Measurements from ENCODE around the gene NSG1. TPM values are rescaled to one million over a fixed set of nuclear protein-coding genes. Genes with fewer than 3 reads are reported as not detected.

The NSG1 gene
- polyA plus RNA-seq, 4 donors: 0.27 to 12.2 (median 8.2) TPM; not detected in 1

DNA sequence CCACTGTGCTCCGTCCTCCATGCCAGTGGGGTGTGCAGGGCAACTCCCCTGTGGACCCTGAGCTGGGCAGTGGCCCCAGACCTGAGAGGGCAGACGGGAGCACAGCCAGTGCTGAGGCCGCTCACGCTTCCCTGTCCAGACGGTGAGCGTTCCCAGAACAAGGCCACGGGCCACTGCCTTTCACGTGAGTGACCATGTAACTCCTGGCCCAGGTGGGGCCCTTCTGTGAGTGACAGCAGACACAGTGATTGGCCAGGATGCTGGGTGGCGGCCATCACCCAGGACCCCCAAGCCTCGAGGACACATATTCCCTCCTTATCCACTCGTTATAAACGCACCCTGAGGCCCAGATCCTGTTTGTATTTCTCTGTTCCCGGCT, 10.5 kb downstream of the NSG1 start:
- Histone ChIP-seq H3K9me3 (ENCODE audit: control insufficient read depth in 2 of 2, insufficient read depth in 1 of 2, low read depth in 1 of 2, low read length in 1 of 2) (no peaks in the 10 kb centered on the region), H3K4me1 (ENCODE audit: control insufficient read depth in 3 of 3, insufficient read depth in 2 of 3, low read depth in 1 of 3, low read length in 2 of 3) (no peaks in the 10 kb centered on the region), H3K36me3 (ENCODE audit: control insufficient read depth in 3 of 3, insufficient read depth in 2 of 3, low read depth in 1 of 3, low read length in 3 of 3) (peaks cover 0 to 5% (median 0%) of the 10 kb centered on the region in 3 donors), H3K27me3 (ENCODE audit: control insufficient read depth in 3 of 3, insufficient read depth in 3 of 3, low read length in 3 of 3) (peaks cover 0 to 19% (median 2%) of the 10 kb centered on the region in 3 donors), H3K27ac (ENCODE audit: low read depth in 1 of 3, low read length in 2 of 3) (no peak overlapping the region), H3K4me3 (ENCODE audit: low read depth in 1 of 3, low read length in 3 of 3) (no peak overlapping the region)
- FAIRE-seq: no peak
- no peak for DNase-seq
- WGBS, 3 donors: 78 to 87% (median 81%) methylated on average over 13 of the region's 13 CpGs

DNA sequence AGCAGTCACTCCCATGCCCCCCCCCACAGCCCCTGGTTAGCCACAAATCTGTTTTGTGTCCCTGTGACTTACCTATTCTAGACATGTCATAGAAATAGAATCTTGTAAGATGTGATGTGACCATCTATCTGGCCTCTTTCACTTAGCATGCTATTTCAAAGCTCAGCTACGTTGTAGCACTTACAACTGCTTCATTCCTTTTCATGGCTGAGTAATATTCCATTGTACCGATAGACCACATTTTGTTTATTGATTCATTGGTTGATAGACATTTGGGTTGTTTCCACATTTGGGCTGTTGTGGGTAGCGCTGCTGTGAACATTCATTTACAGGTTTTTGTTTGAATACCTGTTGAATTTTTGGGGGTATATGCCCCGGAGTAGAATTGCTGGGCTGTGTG, 11.5 kb downstream of the NSG1 start:
- Histone ChIP-seq H3K27ac (ENCODE audit: low read depth in 1 of 3, low read length in 2 of 3) (no peak overlapping the region), H3K4me1 (ENCODE audit: control insufficient read depth in 3 of 3, insufficient read depth in 2 of 3, low read depth in 1 of 3, low read length in 2 of 3) (no peaks in the 10 kb centered on the region), H3K4me3 (ENCODE audit: low read depth in 1 of 3, low read length in 3 of 3) (no peak overlapping the region), H3K9me3 (ENCODE audit: control insufficient read depth in 2 of 2, insufficient read depth in 1 of 2, low read depth in 1 of 2, low read length in 1 of 2) (no peaks in the 10 kb centered on the region), H3K36me3 (ENCODE audit: control insufficient read depth in 3 of 3, insufficient read depth in 2 of 3, low read depth in 1 of 3, low read length in 3 of 3) (peaks cover 0 to 5% (median 0%) of the 10 kb centered on the region in 3 donors), H3K27me3 (ENCODE audit: control insufficient read depth in 3 of 3, insufficient read depth in 3 of 3, low read length in 3 of 3) (peaks cover 0 to 19% (median 0%) of the 10 kb centered on the region in 3 donors)
- FAIRE-seq (no peak), DNase-seq (no peak)
- 57 to 80% (median 78%) methylated on average over 4 of the region's 4 CpGs for WGBS, 3 donors

DNA sequence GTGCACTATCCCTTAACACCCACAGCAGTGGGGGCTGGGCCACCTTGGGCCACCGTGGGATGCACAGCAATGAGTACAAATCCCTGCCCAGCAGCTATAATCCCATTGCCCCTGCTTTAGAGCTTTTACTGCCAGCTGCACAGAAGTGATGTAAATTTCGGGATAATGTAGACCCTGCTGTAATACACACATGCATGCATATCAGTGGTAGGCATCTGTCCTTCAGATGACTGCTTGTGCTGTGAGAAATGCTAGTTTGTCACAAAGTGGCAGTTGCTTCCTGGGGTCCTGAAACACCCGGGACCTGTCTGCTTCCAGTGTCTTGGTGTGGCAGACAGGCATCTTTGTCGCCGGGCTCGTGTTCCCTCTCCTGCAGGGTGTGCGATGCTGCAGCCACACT, 14.1 kb downstream of the NSG1 start:
- no peaks in the 10 kb centered on the region for H3K4me1 ChIP-seq (ENCODE audit: control insufficient read depth in 3 of 3, insufficient read depth in 2 of 3, low read depth in 1 of 3, low read length in 2 of 3)
- no peaks in the 10 kb centered on the region for H3K9me3 ChIP-seq (ENCODE audit: control insufficient read depth in 2 of 2, insufficient read depth in 1 of 2, low read depth in 1 of 2, low read length in 1 of 2)
- FAIRE-seq (no peak), DNase-seq (no peak)
- WGBS, 3 donors: 79 to 81% (median 80%) methylated on average over 7 of the region's 7 CpGs
- H3K27ac ChIP-seq (ENCODE audit: low read depth in 1 of 3, low read length in 2 of 3): no peak overlapping the region
- peaks cover 0 to 4% (median 0%) of the 10 kb centered on the region in 3 donors for H3K27me3 ChIP-seq (ENCODE audit: control insufficient read depth in 3 of 3, insufficient read depth in 3 of 3, low read length in 3 of 3)
- H3K4me3 ChIP-seq (ENCODE audit: low read depth in 1 of 3, low read length in 3 of 3): no peak overlapping the region
- H3K36me3 ChIP-seq (ENCODE audit: control insufficient read depth in 3 of 3, insufficient read depth in 2 of 3, low read depth in 1 of 3, low read length in 3 of 3): no peaks in the 10 kb centered on the region

DNA sequence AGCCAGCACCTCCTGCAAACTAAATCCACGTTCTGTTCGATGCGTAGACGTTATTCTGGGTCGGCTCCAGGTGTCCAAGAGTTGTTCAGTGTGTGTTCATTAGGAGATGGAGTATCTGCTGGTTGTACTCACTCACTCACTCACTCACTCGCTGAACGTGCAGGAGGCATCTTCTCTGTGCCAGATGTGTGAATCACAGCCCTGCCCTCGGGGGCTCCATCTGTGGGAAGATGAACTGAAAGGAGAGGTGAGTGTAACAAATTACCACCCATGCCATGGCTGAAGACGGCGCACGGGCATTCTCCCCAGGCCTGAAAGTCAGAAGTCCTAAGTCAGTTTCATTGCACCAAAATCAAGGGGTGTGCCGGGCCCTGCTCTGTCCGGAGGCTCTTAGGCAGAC, 16.1 kb downstream of the NSG1 start:
- no peaks in the 10 kb centered on the region for H3K4me1 ChIP-seq (ENCODE audit: control insufficient read depth in 3 of 3, insufficient read depth in 2 of 3, low read depth in 1 of 3, low read length in 2 of 3)
- FAIRE-seq: no peak

DNA sequence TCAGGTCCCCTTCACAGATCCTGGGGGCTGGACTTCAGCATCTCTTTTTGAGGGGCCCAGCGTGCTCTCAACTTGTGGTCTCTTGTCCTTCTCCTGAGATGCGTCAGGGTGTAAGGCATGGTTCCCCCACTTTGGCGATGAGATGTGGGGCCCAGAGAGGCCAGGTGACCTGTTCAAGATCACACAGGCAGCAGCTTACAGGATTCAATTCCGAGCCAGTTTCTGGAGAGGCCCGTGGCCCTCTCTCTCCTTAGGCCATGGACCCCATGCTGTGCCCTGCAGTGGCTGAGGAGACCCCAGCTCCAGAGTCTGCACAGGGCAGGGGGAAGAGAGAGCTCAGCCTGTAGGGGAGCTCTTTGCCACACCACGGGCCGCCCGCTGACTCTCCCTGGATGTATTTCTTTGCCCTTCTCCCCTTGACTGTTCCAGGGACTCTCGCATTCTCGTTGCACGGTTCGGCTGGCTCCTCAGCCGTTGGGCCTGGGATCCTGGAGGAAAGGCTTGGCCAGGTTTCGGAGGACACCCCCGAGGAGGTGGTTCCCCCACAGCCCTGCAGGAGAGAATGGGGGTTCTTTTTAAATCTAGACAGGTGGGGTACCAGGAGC, 18.6 kb downstream of the NSG1 start:
- no peaks in the 10 kb centered on the region for H3K4me1 ChIP-seq (ENCODE audit: control insufficient read depth in 3 of 3, insufficient read depth in 2 of 3, low read depth in 1 of 3, low read length in 2 of 3)
- DNase-seq (no peak), FAIRE-seq (no peak)
- H3K27me3 ChIP-seq (ENCODE audit: control insufficient read depth in 3 of 3, insufficient read depth in 3 of 3, low read length in 3 of 3): no peaks in the 10 kb centered on the region
- no peaks in the 10 kb centered on the region for H3K36me3 ChIP-seq (ENCODE audit: control insufficient read depth in 3 of 3, insufficient read depth in 2 of 3, low read depth in 1 of 3, low read length in 3 of 3)
- WGBS, 3 donors: 84 to 87% (median 86%) methylated on average over 15 of the region's 15 CpGs
- no peak overlapping the region for H3K27ac ChIP-seq (ENCODE audit: low read depth in 1 of 3, low read length in 2 of 3)
- H3K9me3 ChIP-seq (ENCODE audit: control insufficient read depth in 2 of 2, insufficient read depth in 1 of 2, low read depth in 1 of 2, low read length in 1 of 2): no peaks in the 10 kb centered on the region
- H3K4me3 ChIP-seq (ENCODE audit: low read depth in 1 of 3, low read length in 3 of 3): no peak overlapping the region

More for the DNA sequence above, 16.1 kb downstream of the NSG1 start:
- no peak overlapping the region for H3K27ac ChIP-seq (ENCODE audit: low read depth in 1 of 3, low read length in 2 of 3)
- H3K27me3 ChIP-seq (ENCODE audit: control insufficient read depth in 3 of 3, insufficient read depth in 3 of 3, low read length in 3 of 3): no peaks in the 10 kb centered on the region
- no peaks in the 10 kb centered on the region for H3K36me3 ChIP-seq (ENCODE audit: control insufficient read depth in 3 of 3, insufficient read depth in 2 of 3, low read depth in 1 of 3, low read length in 3 of 3)
- DNase-seq: no peak
- H3K4me3 ChIP-seq (ENCODE audit: low read depth in 1 of 3, low read length in 3 of 3): no peak overlapping the region
- H3K9me3 ChIP-seq (ENCODE audit: control insufficient read depth in 2 of 2, insufficient read depth in 1 of 2, low read depth in 1 of 2, low read length in 1 of 2): no peaks in the 10 kb centered on the region
- whole genome bisulfite sequencing, 3 donors: 66 to 72% (median 71%) methylated on average over 13 of the region's 13 CpGs

DNA sequence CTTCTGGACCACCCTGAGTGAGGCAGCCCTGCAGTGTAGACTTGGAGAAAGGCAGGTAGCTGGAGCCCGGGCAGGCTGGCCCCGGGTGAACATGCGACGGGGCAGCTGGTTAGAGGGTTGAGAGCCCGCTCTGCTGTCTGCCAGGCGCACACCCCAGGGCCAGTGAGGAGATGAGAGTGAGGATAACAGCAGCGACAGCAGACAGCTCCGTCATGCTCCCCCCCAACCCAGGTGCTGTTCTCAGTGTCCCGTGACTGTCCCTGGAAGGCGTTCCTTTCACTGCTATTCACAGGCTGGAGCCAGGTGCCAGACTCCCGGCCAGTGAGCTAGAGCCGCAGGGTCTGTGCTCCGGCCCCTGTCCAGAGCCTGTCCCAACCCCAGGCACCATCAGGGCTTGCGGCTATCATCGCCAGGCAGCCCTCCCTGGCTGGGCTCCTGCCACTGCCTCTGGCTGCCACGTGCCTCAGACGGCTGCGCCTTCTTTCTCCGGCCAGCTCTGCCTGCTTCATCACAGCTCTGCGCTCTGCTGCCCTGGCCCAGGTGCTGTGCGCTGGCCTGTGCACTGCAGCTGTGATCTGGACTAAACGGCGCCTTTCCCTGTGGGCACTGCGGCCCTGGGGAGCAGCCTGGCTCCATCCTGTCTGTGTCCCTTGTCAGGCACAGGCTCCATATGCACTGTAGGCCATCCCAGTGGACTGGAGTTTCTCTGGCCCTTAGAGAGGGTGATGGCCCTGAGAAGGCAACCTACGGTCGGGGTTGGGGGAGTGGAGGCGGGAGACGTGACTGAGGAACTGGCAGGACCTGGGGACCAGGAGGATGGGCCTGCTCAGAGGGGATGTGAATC, 19.8 kb downstream of the NSG1 start:
- DNase-seq: no peak
- Histone ChIP-seq H3K9me3 (ENCODE audit: control insufficient read depth in 2 of 2, insufficient read depth in 1 of 2, low read depth in 1 of 2, low read length in 1 of 2) (no peaks in the 10 kb centered on the region), H3K36me3 (ENCODE audit: control insufficient read depth in 3 of 3, insufficient read depth in 2 of 3, low read depth in 1 of 3, low read length in 3 of 3) (no peaks in the 10 kb centered on the region), H3K4me3 (ENCODE audit: low read depth in 1 of 3, low read length in 3 of 3) (no peak overlapping the region), H3K27me3 (ENCODE audit: control insufficient read depth in 3 of 3, insufficient read depth in 3 of 3, low read length in 3 of 3) (no peaks in the 10 kb centered on the region), H3K4me1 (ENCODE audit: control insufficient read depth in 3 of 3, insufficient read depth in 2 of 3, low read depth in 1 of 3, low read length in 2 of 3) (no peaks in the 10 kb centered on the region), H3K27ac (ENCODE audit: low read depth in 1 of 3, low read length in 2 of 3) (no peak overlapping the region)
- 83 to 86% (median 85%) methylated on average over 28 of the region's 28 CpGs for WGBS, 3 donors
- FAIRE-seq: no peak

DNA sequence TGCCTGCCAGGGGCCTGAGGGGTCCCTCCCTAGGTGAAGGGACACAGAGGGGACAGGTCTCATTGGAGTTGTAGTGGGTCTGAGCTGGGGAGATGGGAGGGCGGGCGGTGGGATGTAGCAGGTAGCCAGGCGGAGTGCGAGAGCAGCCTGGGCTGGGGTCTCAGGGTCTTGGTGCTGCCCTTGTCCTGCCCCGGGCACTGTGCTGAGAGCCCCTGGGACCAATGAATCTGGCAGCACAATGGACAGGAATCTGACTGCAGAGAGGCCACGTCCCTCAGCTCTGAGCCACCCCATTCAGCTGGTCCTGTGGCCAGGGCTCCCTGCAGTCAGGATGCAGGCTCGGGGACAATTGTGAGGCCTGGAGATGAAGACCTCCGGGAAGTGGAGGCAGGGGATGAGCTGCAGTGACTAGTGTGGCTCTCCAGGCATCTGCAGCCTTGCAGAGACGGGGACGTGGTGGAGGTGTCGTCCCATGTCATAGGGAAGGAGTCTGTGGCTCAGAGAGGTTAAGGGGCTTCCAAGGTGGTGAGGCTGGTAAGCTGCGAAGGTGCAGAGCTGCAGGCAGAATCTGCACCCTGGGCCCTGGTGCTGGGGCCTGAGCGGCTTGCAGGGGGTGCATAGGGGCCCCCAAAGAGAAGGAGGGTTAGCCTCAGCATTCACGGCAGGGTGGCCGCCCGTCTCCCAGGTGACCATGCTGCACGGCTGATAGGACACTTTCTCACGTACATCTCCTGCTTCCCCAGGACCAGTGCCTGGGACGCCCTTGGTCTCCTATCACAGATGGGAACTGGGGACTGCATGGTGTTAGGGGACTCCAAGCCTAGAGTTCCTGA, 20.6 kb downstream of the NSG1 start:
- WGBS, 3 donors: 57 to 82% (median 72%) methylated on average over 14 to 19 of the region's 19 CpGs
- H3K4me1 ChIP-seq (ENCODE audit: control insufficient read depth in 3 of 3, insufficient read depth in 2 of 3, low read depth in 1 of 3, low read length in 2 of 3): no peaks in the 10 kb centered on the region

DNA sequence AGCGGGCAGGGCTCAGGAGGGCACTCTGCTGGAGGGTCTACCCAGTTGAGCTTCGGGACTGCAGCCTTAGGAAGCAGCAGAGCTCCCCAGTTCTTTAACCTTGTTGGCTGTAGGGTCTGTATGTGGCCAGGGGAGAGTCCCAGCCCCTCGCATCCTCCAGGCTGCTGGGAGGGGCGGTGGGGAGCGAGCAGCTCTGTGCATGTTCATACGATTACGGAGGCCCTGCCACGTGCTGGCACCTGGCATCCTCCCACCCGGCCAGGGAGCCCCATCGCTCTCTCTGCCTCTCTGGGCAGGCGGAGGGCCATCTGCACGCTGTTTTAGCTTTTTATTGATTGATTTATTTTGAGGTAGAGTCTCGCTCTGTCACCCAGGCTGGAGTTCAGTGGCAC, 21.2 kb downstream of the NSG1 start:
- whole genome bisulfite sequencing, 3 donors: 62 to 74% (median 67%) methylated on average over 13 of the region's 13 CpGs
- no peaks in the 10 kb centered on the region for H3K4me1 ChIP-seq (ENCODE audit: control insufficient read depth in 3 of 3, insufficient read depth in 2 of 3, low read depth in 1 of 3, low read length in 2 of 3)
- DNase-seq (no peak), FAIRE-seq (no peak)
- no peak overlapping the region for H3K4me3 ChIP-seq (ENCODE audit: low read depth in 1 of 3, low read length in 3 of 3)
- no peaks in the 10 kb centered on the region for H3K36me3 ChIP-seq (ENCODE audit: control insufficient read depth in 3 of 3, insufficient read depth in 2 of 3, low read depth in 1 of 3, low read length in 3 of 3)
- no peak overlapping the region for H3K27ac ChIP-seq (ENCODE audit: low read depth in 1 of 3, low read length in 2 of 3)
- H3K9me3 ChIP-seq (ENCODE audit: control insufficient read depth in 2 of 2, insufficient read depth in 1 of 2, low read depth in 1 of 2, low read length in 1 of 2): no peaks in the 10 kb centered on the region
- no peaks in the 10 kb centered on the region for H3K27me3 ChIP-seq (ENCODE audit: control insufficient read depth in 3 of 3, insufficient read depth in 3 of 3, low read length in 3 of 3)

More for the DNA sequence above, 20.6 kb downstream of the NSG1 start:
- FAIRE-seq (no peak), DNase-seq (no peak)
- no peaks in the 10 kb centered on the region for H3K27me3 ChIP-seq (ENCODE audit: control insufficient read depth in 3 of 3, insufficient read depth in 3 of 3, low read length in 3 of 3)
- no peak overlapping the region for H3K4me3 ChIP-seq (ENCODE audit: low read depth in 1 of 3, low read length in 3 of 3)
- H3K9me3 ChIP-seq (ENCODE audit: control insufficient read depth in 2 of 2, insufficient read depth in 1 of 2, low read depth in 1 of 2, low read length in 1 of 2): no peaks in the 10 kb centered on the region
- no peaks in the 10 kb centered on the region for H3K36me3 ChIP-seq (ENCODE audit: control insufficient read depth in 3 of 3, insufficient read depth in 2 of 3, low read depth in 1 of 3, low read length in 3 of 3)
- H3K27ac ChIP-seq (ENCODE audit: low read depth in 1 of 3, low read length in 2 of 3): no peak overlapping the region
